GM12878 (cell line): Measurements from ENCODE around the gene CIAO1.

ENCODE experiments used
- SUZ12 ChIP-seq: fragments of 200-600 bp; sonication (generic); IDR thresholded peaks from one replicate; pipeline ENCODE4 v1.6.1; 2018; ENCODE audit warnings: antibody characterized with exemption, mild to moderate bottlenecking; ENCODE audit not compliant: unreplicated experiment
- TF ChIP-seq, protein P1 (sequence below), 3 experiments: IDR thresholded peaks in 2 of 3; conservative IDR thresholded peaks in 1 of 3; 2 replicates each; pipeline ENCODE4 v1.5.1; 2011; ENCODE audit warnings: low read depth in 3 of 3, low read length in 3 of 3, mild to moderate bottlenecking in 3 of 3, control low read depth in 2 of 3, moderate library complexity in 2 of 3, inconsistent platforms in 1 of 3, mixed read lengths in 1 of 3; ENCODE audit not compliant: control insufficient read depth in 2 of 3, insufficient read depth in 1 of 3; ENCODE audit errors: extremely low read depth in 1 of 3

DNA sequence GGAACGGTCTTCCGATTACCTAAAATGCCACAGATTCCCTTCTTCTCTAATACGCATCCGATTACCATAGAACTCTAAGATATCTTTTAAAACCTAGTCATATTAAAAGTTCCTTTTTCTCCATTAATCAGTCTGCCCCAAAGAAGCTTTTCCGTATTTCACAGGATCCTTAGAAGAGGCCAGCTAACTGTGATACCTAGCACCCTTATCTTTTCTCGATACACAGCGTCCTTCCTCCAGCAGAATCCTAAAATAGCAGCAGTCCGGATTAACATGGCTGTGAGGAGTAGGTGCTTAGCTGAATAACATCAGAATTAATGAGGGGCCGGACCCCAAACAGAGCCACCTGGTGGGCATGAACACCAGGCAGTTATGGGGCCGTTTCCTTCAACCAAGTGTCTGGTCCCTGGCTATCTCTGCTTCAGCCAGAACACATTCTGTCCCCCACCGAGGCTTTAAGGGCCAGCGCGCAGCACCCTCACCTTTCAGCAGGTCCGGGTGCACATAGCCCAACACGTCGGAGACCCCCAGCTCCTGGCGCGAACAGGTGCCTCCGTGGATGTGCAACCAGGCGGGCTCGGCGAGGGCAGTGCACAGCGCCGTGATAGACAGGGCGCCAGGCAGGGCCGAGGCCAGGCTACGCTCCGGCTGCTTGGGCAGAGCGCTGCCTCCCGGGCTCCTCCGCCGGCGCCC is 1.2 kb upstream of the CIAO1 start:
- TF ChIP-seq, protein P1, sequence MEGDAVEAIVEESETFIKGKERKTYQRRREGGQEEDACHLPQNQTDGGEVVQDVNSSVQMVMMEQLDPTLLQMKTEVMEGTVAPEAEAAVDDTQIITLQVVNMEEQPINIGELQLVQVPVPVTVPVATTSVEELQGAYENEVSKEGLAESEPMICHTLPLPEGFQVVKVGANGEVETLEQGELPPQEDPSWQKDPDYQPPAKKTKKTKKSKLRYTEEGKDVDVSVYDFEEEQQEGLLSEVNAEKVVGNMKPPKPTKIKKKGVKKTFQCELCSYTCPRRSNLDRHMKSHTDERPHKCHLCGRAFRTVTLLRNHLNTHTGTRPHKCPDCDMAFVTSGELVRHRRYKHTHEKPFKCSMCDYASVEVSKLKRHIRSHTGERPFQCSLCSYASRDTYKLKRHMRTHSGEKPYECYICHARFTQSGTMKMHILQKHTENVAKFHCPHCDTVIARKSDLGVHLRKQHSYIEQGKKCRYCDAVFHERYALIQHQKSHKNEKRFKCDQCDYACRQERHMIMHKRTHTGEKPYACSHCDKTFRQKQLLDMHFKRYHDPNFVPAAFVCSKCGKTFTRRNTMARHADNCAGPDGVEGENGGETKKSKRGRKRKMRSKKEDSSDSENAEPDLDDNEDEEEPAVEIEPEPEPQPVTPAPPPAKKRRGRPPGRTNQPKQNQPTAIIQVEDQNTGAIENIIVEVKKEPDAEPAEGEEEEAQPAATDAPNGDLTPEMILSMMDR (IDR thresholded peaks at IDR 0.05 in 2 of 3, conservative IDR thresholded peaks at IDR 0.05 in 1 of 3; ENCODE audit: control insufficient read depth in 2 of 3, extremely low read depth in 1 of 3, insufficient read depth in 1 of 3, low read depth in 3 of 3, low read length in 3 of 3) = peak; percentile 42 to 50 (median 46); a peak in 5 of 6 replicates
- TF ChIP-seq SUZ12 = no peak
